ENCODE measurements around the gene CCDC126.

Gene CCDC126

DNA sequence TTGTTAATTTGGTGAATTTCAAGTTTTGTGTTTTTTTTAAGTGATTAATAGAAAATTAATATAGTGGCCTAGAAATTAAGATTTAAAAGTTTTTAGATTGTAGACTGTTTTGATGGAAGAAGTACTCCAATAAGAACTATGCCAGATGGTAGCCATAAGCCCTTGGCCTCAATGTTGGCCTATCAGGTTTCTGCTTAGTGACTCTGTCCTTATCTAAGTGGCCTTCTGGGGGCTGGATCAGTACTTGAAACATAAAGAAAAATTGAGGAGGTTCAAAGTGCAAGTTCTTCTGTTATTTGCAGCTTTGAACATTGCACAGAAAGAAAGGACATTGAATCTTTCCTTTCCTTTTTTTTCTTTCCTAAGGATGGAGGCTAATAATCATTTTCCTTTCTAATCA lies 9.9 kb downstream of the CCDC126 start:
- Histone ChIP-seq H3K36me3 (ENCODE audit: insufficient read depth) (no peaks in the 10 kb centered on the region), H3K79me2 (ENCODE audit: insufficient read depth, low read depth) (no peaks in the 10 kb centered on the region)

GRCh38 chr7:23607866-23608265 lies 10.7 kb downstream of the CCDC126 start:
- Histone ChIP-seq H4K20me1 (ENCODE audit: insufficient read depth) (no peaks in the 10 kb centered on the region), H3K4me2 (no peak overlapping the region), H3K9ac (no peak overlapping the region), H3K36me3 (ENCODE audit: insufficient read depth) (no peaks in the 10 kb centered on the region), H3K79me2 (ENCODE audit: insufficient read depth, low read depth) (no peaks in the 10 kb centered on the region), H3K4me1 (ENCODE audit: low read depth, poor library complexity, severe bottlenecking) (no peaks in the 10 kb centered on the region), H3K4me3 (IDR thresholded peaks at IDR 0.05; ENCODE audit: insufficient read depth, low read depth, low read length) (no peak overlapping the region), H2AFZ (ENCODE audit: low read depth) (no peak overlapping the region), H3K27me3 (ENCODE audit: insufficient read depth, low read depth) (no peaks in the 10 kb centered on the region), H3K27ac (no peak overlapping the region)
- no peak for TF ChIP-seq CTCF (conservative IDR thresholded peaks at IDR 0.05; ENCODE audit: low read depth, low read length)

More for the DNA sequence above, 9.9 kb downstream of the CCDC126 start:
- TF ChIP-seq CTCF (conservative IDR thresholded peaks at IDR 0.05; ENCODE audit: low read depth, low read length): no peak
- no peaks in the 10 kb centered on the region for H3K4me1 ChIP-seq (ENCODE audit: low read depth, poor library complexity, severe bottlenecking)
- no peak overlapping the region for H3K9ac ChIP-seq
- H4K20me1 ChIP-seq (ENCODE audit: insufficient read depth): no peaks in the 10 kb centered on the region
- H3K4me3 ChIP-seq (IDR thresholded peaks at IDR 0.05; ENCODE audit: insufficient read depth, low read depth, low read length): no peak overlapping the region
- H3K4me2 ChIP-seq: no peak overlapping the region
- no peaks in the 10 kb centered on the region for H3K27me3 ChIP-seq (ENCODE audit: insufficient read depth, low read depth)
- no peak overlapping the region for H3K27ac ChIP-seq
- H2AFZ ChIP-seq (ENCODE audit: low read depth): no peak overlapping the region

GRCh38 chr7:23615331-23615730 lies 18.1 kb downstream of the CCDC126 start:
- no peaks in the 10 kb centered on the region for H4K20me1 ChIP-seq (ENCODE audit: insufficient read depth)
- no peaks in the 10 kb centered on the region for H3K36me3 ChIP-seq (ENCODE audit: insufficient read depth)
- no peak overlapping the region for H3K9ac ChIP-seq
- no peaks in the 10 kb centered on the region for H3K79me2 ChIP-seq (ENCODE audit: insufficient read depth, low read depth)
- no peak overlapping the region for H3K4me3 ChIP-seq (IDR thresholded peaks at IDR 0.05; ENCODE audit: insufficient read depth, low read depth, low read length)
- no peak for TF ChIP-seq CTCF (conservative IDR thresholded peaks at IDR 0.05; ENCODE audit: low read depth, low read length)
- no peaks in the 10 kb centered on the region for H3K27me3 ChIP-seq (ENCODE audit: insufficient read depth, low read depth)
- no peak overlapping the region for H2AFZ ChIP-seq (ENCODE audit: low read depth)
- no peaks in the 10 kb centered on the region for H3K4me1 ChIP-seq (ENCODE audit: low read depth, poor library complexity, severe bottlenecking)
- H3K4me2 ChIP-seq: no peak overlapping the region
- H3K27ac ChIP-seq: no peak overlapping the region

GRCh38 chr7:23616593-23616992 lies 19.4 kb downstream of the CCDC126 start:
- Histone ChIP-seq H3K9ac (no peak overlapping the region), H3K36me3 (ENCODE audit: insufficient read depth) (no peaks in the 10 kb centered on the region), H3K79me2 (ENCODE audit: insufficient read depth, low read depth) (no peaks in the 10 kb centered on the region), H3K4me2 (no peak overlapping the region), H3K27me3 (ENCODE audit: insufficient read depth, low read depth) (no peaks in the 10 kb centered on the region), H4K20me1 (ENCODE audit: insufficient read depth) (no peaks in the 10 kb centered on the region), H3K4me3 (IDR thresholded peaks at IDR 0.05; ENCODE audit: insufficient read depth, low read depth, low read length) (no peak overlapping the region), H2AFZ (ENCODE audit: low read depth) (no peak overlapping the region), H3K27ac (no peak overlapping the region), H3K4me1 (ENCODE audit: low read depth, poor library complexity, severe bottlenecking) (no peaks in the 10 kb centered on the region)
- TF ChIP-seq CTCF (conservative IDR thresholded peaks at IDR 0.05; ENCODE audit: low read depth, low read length): no peak

All from KMS-11 (cell line).